IMR-90 (cell line): ENCODE data around the gene LIN7B.

Experiments used
- MAFK ChIP-seq: IDR thresholded peaks from 2 replicates; pipeline ENCODE4 v1.6.1; 2012; ENCODE audit warnings: low read depth, low read length, improper control_type of control experiment
- POLR2A ChIP-seq: IDR thresholded peaks from 2 replicates; pipeline ENCODE4 v1.6.1; 2012; ENCODE audit warnings: mild to moderate bottlenecking, low read depth, low read length
- RCOR1 ChIP-seq: IDR thresholded peaks from 2 replicates; pipeline ENCODE4 v1.6.1; 2012; ENCODE audit warnings: mild to moderate bottlenecking, low read length, improper control_type of control experiment; ENCODE audit not compliant: insufficient replicate concordance
- TF ChIP-seq, protein P1 (sequence below): conservative IDR thresholded peaks from 2 replicates; pipeline ENCODE4 v1.5.1; 2012; ENCODE audit warnings: mild to moderate bottlenecking, low read depth, low read length, improper control_type of control experiment
- TF ChIP-seq, protein P2 (sequence below): fragments of 150-350 bp; IDR thresholded peaks from 2 replicates; pipeline ENCODE4 v1.6.1; 2016; ENCODE audit warnings: low read depth, mild to moderate bottlenecking, low read length, moderate library complexity, borderline replicate concordance
- TF ChIP-seq, protein P3 (sequence below): fragments of 150-350 bp; IDR thresholded peaks from 2 replicates; pipeline ENCODE4 v1.6.1; 2017; ENCODE audit warnings: mild to moderate bottlenecking, antibody characterized with exemption, low read length, low read depth

DNA sequence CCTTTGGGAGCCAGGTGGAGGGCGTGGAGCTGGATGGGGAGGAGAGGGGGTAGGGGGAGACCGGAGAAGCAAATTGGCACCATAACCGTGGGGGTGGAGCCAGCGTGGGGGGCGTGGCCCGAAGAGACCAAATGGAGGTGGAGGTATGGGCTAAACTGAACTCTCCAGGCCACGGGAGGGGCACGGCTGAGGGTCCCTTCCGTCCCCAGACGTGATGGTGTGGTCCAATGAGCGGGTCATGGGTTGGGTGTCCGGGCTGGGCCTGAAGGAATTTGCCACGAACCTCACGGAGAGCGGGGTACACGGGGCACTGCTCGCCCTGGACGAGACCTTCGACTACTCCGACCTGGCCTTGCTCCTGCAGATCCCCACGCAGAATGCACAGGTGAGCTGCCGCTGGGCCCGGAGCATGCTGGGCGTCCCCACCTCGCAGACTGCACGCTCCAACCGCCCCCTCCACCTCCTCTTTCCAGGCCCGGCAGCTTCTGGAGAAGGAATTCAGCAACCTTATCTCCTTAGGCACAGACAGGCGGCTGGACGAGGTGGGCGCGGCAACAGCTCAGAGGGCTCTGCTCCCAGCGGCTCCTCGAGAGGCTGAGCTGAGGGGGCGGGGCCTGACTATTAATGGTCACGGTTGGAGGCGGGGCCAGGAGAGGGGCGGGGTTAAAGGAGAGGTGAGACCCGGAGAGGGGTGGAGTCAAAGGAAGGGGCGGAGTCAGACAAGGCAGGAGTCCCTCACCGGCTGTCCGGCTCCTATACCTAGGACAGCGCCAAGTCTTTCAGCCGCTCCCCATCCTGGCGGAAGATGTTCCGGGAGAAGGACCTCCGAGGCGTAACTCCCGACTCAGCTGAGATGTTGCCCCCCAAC is 34.8 kb downstream of the LIN7B start:
- TF ChIP-seq, protein P1, sequence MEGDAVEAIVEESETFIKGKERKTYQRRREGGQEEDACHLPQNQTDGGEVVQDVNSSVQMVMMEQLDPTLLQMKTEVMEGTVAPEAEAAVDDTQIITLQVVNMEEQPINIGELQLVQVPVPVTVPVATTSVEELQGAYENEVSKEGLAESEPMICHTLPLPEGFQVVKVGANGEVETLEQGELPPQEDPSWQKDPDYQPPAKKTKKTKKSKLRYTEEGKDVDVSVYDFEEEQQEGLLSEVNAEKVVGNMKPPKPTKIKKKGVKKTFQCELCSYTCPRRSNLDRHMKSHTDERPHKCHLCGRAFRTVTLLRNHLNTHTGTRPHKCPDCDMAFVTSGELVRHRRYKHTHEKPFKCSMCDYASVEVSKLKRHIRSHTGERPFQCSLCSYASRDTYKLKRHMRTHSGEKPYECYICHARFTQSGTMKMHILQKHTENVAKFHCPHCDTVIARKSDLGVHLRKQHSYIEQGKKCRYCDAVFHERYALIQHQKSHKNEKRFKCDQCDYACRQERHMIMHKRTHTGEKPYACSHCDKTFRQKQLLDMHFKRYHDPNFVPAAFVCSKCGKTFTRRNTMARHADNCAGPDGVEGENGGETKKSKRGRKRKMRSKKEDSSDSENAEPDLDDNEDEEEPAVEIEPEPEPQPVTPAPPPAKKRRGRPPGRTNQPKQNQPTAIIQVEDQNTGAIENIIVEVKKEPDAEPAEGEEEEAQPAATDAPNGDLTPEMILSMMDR = no peak
- no peak for TF ChIP-seq RCOR1
- TF ChIP-seq, protein P2, sequence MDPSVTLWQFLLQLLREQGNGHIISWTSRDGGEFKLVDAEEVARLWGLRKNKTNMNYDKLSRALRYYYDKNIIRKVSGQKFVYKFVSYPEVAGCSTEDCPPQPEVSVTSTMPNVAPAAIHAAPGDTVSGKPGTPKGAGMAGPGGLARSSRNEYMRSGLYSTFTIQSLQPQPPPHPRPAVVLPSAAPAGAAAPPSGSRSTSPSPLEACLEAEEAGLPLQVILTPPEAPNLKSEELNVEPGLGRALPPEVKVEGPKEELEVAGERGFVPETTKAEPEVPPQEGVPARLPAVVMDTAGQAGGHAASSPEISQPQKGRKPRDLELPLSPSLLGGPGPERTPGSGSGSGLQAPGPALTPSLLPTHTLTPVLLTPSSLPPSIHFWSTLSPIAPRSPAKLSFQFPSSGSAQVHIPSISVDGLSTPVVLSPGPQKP = no peak
- TF ChIP-seq MAFK = no peak
- TF ChIP-seq POLR2A = no peak
- TF ChIP-seq, protein P3, sequence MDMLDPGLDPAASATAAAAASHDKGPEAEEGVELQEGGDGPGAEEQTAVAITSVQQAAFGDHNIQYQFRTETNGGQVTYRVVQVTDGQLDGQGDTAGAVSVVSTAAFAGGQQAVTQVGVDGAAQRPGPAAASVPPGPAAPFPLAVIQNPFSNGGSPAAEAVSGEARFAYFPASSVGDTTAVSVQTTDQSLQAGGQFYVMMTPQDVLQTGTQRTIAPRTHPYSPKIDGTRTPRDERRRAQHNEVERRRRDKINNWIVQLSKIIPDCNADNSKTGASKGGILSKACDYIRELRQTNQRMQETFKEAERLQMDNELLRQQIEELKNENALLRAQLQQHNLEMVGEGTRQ = no peak
